HG02885 (cell line): ENCODE measurements around the gene CCM2.

ENCODE experiments used
- ATAC-seq: cut with Tn5 transposase; IDR thresholded peaks from one replicate; pipeline ENCODE4 v1.9.1; 2021; ENCODE audit warnings: mild to moderate bottlenecking; ENCODE audit not compliant: unreplicated experiment, poor library complexity

The CCM2 gene

DNA sequence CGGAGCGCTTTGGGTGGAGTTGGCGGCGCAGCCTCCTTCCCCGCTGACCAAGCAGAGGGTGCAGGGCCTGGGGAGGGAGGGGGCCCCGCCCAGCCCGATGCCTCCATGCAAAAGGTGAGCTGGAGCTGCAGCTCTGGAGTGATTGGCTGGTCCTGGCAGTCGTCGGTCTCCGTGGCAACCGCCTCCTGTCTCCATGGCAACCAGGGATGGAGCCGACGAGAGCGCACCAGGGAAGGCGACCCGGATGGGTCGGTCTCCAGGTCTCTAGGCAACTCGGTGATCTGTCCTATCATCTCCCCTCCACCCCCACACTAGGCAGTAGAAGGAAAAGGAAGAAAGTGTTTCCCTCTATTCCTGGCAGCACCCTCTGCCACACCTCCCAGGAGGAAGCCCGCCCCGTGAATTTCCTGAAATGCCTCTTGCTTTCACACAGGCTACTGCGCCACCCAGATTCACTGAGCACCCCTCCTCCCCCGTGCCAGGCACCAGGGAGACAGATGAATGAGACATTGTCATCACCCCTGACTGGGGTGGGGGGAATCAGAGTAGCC, 89.4 kb downstream of the CCM2 start:
- ATAC-seq = no peak

DNA sequence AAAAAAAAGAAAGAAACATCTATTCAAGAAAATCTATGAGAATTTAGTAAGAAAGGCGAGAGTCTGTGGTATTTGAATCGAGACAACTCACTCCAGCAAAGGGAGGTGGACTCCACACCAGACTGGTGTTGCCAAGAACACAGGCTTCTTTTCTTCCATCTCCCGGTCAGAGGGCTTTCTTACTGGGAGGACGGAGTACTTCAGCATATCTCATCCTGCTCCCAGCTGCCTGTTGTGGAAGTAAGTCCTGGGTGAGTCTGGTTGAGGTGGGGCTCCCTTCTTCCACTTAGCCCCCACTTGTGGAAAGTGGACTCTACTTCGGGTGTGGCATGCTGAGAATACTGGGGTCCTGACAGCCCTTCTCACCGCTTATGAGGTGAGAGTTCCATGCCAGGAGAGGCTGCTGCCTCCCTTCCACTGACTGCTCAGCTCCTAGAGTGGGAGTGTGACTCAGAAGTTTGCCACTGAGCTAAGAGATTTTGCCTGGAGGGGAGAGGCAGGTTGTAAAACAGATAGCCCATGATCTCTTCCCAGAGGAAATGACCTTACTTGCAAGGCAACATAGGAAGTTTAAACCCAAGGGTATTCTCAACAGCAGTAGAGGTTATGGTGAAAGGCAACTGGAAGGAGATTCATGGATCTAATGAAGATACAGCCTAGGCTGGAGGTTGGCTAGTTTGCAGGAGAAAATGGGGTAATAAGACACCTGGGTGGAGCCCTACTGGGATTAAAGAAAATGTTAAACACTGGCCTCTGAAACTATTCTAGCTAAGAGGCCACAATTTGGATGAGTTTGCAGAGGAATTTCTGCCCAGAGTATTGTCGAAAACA, 92.3 kb downstream of the CCM2 start:
- ATAC-seq = no peak

DNA sequence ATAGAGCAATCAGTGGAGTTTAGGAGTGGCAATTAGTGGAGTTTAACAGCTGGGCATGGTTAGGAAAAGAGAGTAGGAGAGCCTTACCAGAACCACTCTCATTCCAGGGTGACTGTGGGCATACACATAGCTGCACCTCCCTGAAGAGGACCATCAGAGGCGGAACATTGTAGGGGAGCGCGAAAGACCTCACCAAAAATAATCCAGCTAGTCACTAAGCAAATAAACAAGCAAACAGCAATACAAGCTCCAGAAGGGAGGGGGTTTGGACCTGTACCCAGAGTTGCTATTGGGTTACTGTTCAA, 92.9 kb downstream of the CCM2 start:
- no peak for ATAC-seq

DNA sequence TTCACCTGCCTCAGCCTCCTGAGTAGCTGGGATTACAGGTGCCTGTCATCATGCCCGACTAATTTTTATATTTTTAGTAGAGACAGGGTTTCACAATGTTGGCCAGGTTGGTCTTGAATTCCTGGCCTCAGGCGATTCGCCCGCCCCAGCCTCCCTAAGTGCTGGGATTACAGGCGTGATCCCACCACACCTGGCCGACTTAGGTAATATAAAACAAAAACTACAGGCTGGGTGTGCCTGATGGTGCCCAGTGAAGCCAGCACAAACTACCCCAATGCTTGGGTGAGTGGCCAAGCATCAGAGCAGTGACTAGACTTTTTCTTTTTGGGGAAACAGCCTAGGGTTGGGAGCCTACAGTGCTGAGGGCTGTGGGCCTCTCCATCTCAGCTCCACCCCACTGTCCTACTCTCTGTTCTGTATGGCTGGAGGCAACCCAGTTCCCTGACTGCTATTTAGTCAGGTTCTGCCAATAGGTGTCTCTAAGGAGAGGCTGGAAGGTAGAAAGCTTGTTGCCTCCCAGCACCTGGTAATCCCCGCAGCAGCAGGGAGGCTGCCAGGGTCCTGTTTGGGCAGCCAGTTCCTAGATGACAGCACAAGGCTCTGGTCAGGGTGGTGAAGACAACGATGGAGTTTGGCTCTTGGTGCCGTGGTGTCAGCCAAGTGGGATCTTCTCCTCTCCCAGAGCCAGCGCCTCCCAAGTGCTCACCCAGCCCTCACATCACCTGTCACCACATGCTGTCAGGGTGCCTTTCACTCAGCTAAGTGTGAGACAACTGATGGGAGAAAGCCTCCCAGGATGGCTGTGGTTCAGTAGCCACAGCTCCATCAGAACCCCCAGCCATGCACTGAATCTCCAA, 99.2 kb downstream of the CCM2 start:
- no peak for ATAC-seq

DNA sequence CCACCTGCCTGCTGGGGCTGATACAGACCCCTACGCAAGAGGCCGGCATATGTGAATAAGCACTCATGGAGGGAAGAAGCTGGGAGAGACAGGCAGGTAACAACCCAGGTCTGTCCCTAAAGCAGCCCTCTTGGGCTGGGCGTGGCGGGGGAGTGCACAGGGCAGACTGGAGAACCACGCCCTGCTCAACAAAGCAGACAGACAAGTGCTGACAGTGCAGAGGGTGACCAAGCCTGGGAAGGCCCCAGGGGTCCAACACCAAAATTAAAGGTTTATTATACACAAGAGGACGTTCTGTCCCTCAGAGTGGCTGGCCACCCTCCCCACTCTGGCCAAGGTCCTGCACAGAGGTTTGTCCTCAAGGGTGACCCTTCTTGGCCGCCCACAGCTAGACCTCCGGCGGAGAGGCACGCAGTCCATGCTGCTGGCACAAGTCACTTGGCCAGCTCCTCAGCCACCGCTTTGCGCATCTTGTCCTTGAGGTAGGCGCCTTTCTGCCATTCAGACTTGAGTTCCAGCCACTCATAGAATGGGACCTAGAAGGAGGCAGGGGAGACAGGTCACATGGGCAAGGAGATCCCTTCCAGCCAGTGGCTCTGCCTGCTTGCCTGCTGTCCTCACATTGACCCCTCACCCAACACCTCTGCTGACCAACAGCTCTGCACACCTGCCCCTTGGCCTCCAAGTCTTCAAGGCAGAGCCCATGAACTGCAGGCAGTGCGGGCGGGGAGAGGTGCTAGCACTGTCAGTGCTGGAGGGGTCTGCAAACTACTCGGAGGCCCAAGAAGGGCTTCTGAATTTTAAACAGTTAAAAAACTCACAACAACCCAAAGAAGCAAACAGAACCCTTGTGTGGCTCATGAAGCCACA, 100.1 kb downstream of the CCM2 start:
- ATAC-seq = no peak

DNA sequence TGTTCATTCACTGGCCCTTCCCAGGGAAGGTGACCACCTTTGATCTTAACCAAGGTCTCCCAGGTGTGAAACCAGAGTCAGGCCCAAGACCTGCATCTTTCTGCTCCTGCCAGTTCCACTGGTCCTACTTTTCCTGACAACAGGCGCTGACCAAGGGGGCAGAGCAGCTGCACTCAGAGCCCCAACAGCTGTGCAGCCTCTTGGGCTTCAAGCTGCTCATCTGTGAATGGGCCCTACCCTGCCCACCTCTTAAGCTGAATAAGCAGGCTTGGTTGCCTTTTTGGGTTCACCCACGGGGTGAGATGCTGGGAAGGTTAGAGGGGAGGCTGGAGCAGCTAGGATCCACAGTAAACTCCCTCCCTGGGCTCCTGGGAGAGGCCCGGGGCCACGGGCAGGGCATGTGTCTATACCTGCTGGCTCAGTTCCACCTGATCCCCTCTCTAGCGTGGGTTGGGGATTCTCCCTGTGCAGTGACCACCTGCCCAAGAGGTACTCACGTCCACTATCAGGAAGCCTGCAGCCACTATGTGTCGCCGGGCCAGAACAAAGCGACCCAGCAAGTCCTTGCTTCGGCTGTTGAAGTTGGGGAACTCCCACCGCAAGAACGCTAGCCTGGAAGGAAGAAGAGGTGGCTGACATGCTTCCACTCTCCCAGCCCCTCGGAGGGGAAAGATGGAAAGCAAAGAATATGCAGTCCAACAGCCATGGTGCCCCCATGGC, 100.9 kb downstream of the CCM2 start:
- no peak for ATAC-seq

DNA sequence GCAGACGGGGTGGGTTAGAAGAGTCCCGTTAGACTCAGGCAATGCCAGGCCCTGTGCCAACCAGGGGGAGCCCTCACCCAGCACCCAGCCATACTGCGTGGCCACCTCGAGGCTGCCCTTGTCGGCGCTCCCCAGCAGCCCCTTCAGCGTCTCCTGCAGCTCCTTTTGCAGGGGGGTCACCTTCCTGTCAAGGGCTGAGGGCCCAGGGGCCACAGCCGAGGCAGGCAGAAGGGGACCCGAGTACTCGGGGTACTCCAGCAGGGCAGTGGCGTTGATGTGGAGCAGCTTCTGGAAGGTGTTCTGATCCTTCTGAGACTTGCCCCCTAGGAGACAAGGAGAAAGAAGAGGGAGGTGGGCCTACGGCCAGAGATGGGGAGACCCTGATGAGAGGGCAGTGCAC, 101.7 kb downstream of the CCM2 start:
- no peak for ATAC-seq

DNA sequence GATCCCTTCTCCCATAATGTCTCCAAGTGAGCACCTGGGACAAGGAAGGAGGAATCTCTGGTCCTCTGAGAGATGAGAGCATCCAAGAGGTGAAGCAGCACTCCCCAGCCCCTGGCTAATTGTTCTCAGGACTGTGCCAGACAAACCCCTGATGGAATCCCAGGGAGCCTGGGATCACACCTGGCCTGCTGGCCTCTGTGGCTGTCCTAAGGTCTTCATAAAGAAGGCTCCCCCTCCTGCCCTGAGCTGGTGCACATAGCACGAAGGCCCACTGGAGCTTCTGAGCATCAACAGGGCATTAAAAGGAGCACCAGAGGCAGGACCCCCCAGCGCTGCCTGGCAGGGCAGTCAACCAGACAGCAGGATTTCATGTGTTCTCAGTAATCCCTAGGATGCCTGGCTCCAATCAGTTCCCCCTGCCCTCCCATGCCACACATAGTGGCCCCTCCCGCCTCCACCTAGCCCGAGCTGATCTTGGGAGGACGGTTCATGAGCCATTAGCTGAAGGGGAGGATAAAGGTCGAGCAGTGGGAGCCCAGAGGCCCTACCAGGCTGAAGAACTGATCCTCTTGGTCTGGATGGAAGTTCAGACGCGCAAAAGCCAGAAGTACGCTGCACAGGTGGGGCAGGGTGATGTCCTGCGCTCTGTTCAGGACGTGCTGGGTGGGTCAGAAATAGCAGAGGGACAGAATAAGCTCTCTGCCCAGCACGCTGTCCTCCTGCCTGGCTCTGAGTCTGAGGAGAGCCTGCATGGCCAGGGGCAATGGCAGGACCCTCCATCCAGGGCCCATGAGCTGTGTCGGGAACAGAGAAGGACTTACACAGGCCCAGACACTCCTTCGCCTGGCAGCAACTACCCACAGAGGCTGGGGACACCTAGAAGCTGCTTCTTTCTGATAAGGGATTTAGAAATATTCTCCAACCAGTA, 103.0 kb downstream of the CCM2 start:
- ATAC-seq = no peak

DNA sequence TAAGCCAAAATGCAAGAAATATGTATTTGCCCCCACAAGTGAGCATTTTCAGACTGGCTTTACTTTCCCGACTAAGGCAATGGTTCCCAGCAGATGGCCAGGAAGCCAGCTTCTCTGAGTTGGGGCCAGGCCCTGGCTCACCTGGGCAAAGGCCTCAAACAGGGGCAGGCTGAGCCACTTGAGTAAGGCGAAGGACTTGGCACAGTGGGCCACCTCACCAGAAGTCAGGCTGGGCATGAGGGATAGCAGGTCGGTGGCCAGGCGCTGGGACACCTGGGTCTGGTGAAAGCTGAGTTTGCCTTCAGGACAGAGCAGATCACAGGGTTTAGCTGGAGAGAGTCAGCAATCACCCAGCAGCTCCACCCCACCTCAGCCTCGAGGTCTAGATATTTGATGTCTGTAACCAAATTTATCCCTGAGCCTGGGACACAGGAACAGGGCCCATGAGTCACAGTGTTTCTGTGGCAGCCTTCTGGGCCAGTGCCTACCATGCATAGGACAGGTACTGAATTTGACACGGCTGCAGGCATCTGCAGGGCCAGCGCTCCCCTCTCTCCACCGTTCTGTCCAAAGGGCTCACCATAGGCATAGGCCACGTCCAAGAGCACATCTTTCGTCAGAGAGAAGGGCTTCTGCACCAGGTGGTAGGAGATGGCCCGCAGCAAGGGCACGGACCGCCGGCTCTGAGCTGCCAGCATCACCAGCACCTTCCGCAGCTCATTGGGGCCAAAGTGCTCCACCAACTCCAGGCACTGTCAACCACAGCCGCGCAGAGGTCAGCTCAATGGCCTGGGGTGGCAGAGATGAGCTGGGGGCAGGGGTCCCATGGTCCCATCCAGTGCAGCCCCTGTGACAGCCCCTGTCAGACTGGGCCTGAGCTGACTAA, 104.2 kb downstream of the CCM2 start:
- ATAC-seq = no peak

DNA sequence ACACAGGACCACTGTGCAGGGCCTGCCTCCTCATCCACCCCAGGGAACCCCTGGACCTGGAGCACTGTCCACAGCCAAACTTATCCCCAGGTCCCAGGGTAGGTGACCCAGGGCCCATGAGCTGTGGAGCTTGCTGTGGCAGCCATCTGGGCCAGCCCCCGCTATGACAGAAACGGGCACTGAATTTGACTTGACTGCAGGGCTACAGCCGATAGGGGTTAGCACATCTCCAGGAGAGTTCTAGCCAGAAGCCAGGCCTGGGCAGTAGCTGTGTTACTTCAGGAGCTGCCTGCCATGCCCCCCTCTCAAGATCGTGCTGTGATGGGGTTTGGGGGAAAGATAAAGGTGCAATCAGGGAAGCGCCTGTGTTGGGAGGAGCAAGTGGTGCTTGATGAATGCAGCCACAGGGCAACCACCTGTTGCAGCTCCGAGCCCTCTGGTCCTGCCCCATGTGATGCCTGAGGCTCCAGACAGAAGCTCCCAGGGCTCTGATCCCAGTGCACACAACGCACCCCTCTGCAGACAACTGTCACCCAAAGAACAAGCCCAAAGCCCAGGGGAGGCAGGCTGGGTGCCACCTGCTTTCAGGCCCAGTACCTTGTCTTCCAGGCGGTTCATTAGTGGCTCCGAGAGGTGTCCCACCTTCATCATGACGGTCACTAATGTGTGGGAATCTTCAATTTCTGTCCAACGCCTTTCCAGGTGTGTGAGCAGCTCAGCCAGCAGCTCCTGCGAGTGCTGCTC, 105.0 kb downstream of the CCM2 start:
- ATAC-seq = no peak

DNA sequence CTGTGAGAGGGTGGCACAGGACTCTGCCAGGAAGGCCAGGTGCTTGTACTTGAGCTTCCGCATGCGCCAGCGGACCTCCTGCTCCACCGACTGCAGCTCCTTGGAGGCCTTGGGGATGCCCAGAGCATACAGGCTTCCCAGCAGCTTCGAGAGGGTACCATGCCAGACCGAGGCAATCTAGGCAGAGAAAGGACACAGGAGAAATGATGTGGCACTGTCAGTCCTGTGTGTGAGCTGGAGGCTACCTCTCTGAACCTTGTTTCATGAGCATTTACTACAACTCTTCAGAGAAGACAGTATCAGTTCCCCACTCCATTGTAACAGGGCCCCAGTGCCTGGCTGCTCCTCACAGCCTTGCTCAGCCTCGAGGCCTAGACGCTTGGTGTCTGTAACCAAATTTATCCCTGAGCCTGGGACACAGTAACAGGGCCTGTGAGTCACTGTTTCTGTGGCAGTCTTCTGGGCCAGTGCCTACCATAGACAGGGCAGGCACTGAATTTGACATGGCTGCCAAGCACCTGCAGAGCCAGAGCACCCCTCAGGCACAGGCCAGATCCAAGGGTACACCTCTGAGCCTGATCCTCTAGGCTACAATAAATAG, 105.7 kb downstream of the CCM2 start:
- ATAC-seq = no peak

DNA sequence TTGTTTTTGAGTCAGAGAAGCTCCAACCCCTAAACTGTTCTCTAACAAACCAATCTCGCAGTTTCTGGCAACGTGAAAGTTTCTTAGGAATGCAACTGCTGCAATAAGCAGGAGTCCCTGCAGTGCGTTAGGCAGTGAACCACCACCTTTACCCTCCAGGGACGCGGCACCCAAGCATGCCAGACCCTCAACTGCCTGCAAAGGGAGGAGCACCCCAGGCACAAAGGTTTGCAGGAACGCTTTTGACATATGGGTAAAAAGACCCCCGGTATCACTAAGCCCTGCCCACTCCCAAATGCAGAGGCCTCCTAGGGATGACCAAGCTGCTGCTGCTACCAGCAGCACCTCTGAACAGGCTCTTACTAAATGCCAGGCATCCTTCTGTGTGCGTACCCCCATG, 106.8 kb downstream of the CCM2 start:
- no peak for ATAC-seq

DNA sequence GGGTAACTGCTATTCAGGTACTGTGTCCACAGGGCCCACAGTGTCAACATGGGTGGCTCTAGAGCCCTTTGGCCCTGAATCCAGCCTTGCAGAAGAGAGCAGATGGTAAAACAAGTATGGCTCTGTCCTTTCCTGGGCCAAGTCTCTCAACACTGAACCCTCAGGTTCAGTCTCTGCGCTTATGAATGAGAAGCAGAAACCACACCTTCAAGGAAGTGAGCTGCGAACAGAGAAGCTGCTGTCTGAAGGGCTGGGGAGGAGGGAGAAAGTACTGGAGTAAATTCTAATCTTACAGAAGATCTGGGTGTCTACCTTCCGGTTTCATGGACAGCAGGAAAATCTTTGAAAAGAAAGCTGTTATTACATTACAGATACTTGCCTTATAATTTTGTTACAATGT, 107.4 kb downstream of the CCM2 start:
- no peak for ATAC-seq

DNA sequence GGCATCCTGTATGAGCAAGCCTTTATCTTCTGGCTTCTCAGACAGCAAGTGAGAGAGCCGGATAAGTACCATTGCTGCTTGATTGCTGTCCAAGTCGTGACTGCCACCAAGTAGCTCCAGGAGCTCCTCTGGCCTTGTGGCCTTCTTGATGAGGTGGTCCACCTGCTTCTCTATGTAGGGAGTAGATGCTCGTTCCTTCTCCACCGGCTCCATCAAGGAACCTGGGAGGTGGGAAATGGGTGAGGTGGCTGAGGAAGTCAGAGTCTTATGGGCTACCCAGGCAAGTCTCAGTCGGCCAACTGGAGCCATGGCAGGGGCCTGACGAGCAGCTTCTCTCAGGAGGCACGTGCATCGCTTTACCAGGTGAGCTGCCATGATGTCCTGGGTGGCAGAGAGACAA, 108.9 kb downstream of the CCM2 start:
- no peak for ATAC-seq

DNA sequence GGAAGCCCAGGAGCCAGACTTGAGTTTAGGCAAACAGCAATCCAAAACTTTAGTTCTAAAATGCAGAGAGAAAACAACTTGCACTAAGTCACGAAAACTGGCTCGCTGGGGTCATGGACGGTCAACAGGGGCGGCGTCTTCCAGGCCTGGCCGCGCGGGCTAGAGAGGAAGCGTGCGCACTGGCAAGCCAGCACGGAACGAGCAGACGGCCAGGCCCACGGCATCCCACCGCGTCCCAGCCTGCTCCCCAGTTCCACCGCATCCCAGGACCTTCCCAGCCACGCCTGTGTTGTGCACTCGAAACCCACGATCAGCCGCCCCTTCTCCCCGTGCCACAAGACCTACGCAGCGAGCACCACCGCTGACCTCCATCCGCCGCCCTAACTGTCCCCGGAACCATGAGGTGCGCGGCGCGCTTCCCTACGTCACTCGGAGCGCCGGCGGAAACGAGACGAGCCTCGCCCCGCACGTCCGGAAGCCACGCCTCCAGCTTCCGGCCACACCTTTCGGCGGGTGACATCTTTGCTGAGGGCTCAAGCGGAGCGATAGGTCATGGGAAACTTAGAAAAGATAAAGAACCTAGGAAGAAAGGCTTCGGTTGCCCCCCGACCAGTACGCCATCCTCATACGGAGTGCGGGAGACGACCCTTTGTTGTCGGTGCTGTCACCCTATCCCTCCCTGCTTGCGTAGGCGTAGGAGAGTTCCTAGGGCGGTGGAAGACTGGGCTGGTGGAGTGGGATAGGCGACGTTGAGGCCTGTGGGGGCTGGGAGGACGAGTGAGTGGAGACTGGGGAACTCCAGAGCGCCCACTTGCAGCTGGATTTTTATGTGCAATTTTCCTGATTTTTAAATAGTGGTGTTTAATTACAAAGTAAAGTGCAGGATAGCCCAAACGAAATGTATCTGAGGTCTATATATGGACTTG, 111.6 kb downstream of the CCM2 start, which contains the start of gene TBRG4:
Gene TBRG4, minus strand, starts transcription at position 400 of the 926 bp plus-strand sequence. CDS start 2,460 bp downstream, outside the sequence.
- peak; percentile 96 for ATAC-seq

DNA sequence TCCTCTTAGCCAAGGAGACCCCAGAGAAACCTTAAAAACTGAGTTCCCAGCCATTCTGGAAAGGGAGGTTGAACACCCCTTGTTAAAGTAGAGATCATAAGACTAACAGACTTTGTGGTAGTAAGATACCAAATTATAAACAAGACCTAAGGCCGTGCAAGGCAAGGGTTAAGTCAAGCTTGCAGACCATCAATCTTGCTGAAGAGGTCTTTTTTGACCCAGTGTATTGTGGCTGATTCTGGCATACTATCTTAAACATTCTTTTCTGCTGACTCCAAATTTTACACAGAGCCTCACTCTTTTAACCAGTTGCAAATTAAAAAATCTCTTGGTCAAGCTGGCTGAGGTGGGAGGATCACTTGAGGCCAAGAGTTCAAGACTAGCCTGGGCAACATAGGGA, 112.6 kb downstream of the CCM2 start:
- no peak for ATAC-seq
